ENCODE data around the gene CDHR1. TPM values are rescaled to one million over a fixed set of nuclear protein-coding genes. Genes with fewer than 3 reads are reported as not detected.

CDHR1 gene
- total and polyA plus RNA-seq, 10 of the 15 experiments (the other 5 are each of a cell fraction or from before 2014, with no cell fraction given), result 0.17 to 3.0 (median 0.34) TPM

- POLR2A ChIA-PET, result no interaction called here
- CTCF ChIA-PET, result interaction anchor here (1.0 to 28.3 kb wide), 6 partner anchors 13 to 142 kb away, joined by 3 to 788 read pairs (median 3); partner anchors contain the start of genes GHITM and GPR15LG
- in situ Hi-C loops (cut with MboI), result loop anchor here (10.0 kb wide), 1 partner anchor 56 kb away; no protein-coding TSS in a partner anchor
- TF ChIP-seq SIX5 (IDR thresholded peaks at IDR 0.05; ENCODE audit: low read depth, low read length, severe bottlenecking) (no peak), IKZF1 (conservative IDR thresholded peaks at IDR 0.05) (no peak), ZNF217 (IDR thresholded peaks at IDR 0.05) (no peak), NFYB (IDR thresholded peaks at IDR 0.05; ENCODE audit: insufficient read depth, low read depth, low read length) (no peak), TCF3 (IDR thresholded peaks at IDR 0.05; ENCODE audit: borderline replicate concordance, insufficient read depth, low read depth, low read length) (no peak), ELK1 (IDR thresholded peaks at IDR 0.05; ENCODE audit: low read depth, low read length) (no peak), MLLT1 (IDR thresholded peaks at IDR 0.05) (no peak), YY1 (IDR thresholded peaks at IDR 0.05; ENCODE audit: low read depth, low read length) (no peak), IRF5 (IDR thresholded peaks at IDR 0.05; ENCODE audit: borderline replicate concordance) (no peak), SMAD1 (IDR thresholded peaks at IDR 0.05; ENCODE audit: low read depth, partially characterized antibody) (no peak), RAD21 (IDR thresholded peaks at IDR 0.05; ENCODE audit: insufficient read depth, low read depth, low read length) (peak; percentile 51), ZNF207 (IDR thresholded peaks at IDR 0.05; ENCODE audit: borderline replicate concordance) (no peak), CTCF (IDR thresholded peaks at IDR 0.05 in 2 of 3, conservative IDR thresholded peaks at IDR 0.05 in 1 of 3; ENCODE audit: control insufficient read depth in 2 of 3, extremely low read depth in 1 of 3, insufficient read depth in 1 of 3, low read depth in 3 of 3, low read length in 3 of 3) (peak; percentile 3 to 28 (median 19); a peak in 3 of 6 replicates), NR2F1 (conservative IDR thresholded peaks at IDR 0.05) (peak; percentile 78), SMC3 (IDR thresholded peaks at IDR 0.05; ENCODE audit: borderline replicate concordance, low read length) (peak; percentile 30; the same call in 1 of the 2 replicates), KLF5 (IDR thresholded peaks at IDR 0.05; ENCODE audit: partially characterized antibody) (no peak), E2F4 (IDR thresholded peaks at IDR 0.05; ENCODE audit: low read depth, low read length) (no peak), CHD2 (IDR thresholded peaks at IDR 0.05; ENCODE audit: borderline replicate concordance, low read depth, low read length) (no peak)
Observed at GRCh38 chr10:84201244-84201606, 6.9 kb downstream of the CDHR1 start.

More at GRCh38 chr10:84201244-84201606, 6.9 kb downstream of the CDHR1 start:
- ChIA-PET RAD21 (ENCODE audit: unreplicated experiment) (interaction anchor here (0.6 to 3.6 kb wide), 7 partner anchors 28 to 62 kb away, joined by 3 to 74 read pairs (median 3); partner anchors contain the start of genes GHITM and GPR15LG), SMC1A (ENCODE audit: uncharacterized antibody, unreplicated experiment) (interaction anchor here (0.7 to 15.0 kb wide), 9 partner anchors 14 to 57 kb away, joined by 3 to 155 read pairs (median 5); no protein-coding TSS in a partner anchor)
- ATAC-seq (peak; percentile 18), DNase-seq (ENCODE audit: low read depth, low spot score) (no peak), FAIRE-seq (no peak)
- Histone ChIP-seq H3K79me2 (ENCODE audit: control insufficient read depth, insufficient read depth, low read length) (no peaks in the 10 kb centered on the region), H2AFZ (ENCODE audit: control insufficient read depth, low read depth, low read length) (no peak overlapping the region), H3K4me1 (ENCODE audit: control insufficient read depth, insufficient read depth, low read length) (no peaks in the 10 kb centered on the region), H3K36me3 (ENCODE audit: control insufficient read depth in 2 of 2, insufficient read depth in 2 of 2, low read length in 1 of 2) (no peaks in the 10 kb centered on the region), H3K9me3 (replicated peaks; ENCODE audit: control insufficient read depth, insufficient read depth, low read length) (no peaks in the 10 kb centered on the region), H4K20me1 (ENCODE audit: control insufficient read depth, insufficient read depth) (no peaks in the 10 kb centered on the region), H3K27me3 (replicated peaks in 1 of 2; ENCODE audit: control insufficient read depth in 2 of 2, insufficient read depth in 2 of 2, low read length in 1 of 2) (no peaks in the 10 kb centered on the region; a peak in 3 of 4 replicates), H3K9ac (ENCODE audit: control insufficient read depth, insufficient read depth, low read length) (no peak overlapping the region), H3K4me2 (ENCODE audit: control insufficient read depth, insufficient read depth) (no peak overlapping the region), H3K4me3 (no peak overlapping the region), H3K27ac (ENCODE audit: control insufficient read depth, insufficient read depth) (no peak overlapping the region)
- WGBS (ENCODE audit: insufficient coverage, insufficient replicate concordance, low lambda C conversion rate, missing lambda C conversion rate), result 22% methylated on average over 6 of the region's 6 CpGs
- no TSS peak for BruUV-seq (replicated peaks)
- intact Hi-C loops (cut with micrococcal nuclease; ENCODE audit: unreplicated experiment), result no loop called here
